ENCODE measurements around the gene C1QTNF12. TPM values are rescaled to one million over a fixed set of nuclear protein-coding genes. Genes with fewer than 3 reads are reported as not detected.

The C1QTNF12 gene
- total RNA-seq, 3 donors from 2014 or later, result 21.5 to 54.0 (median 36.5) TPM

DNA sequence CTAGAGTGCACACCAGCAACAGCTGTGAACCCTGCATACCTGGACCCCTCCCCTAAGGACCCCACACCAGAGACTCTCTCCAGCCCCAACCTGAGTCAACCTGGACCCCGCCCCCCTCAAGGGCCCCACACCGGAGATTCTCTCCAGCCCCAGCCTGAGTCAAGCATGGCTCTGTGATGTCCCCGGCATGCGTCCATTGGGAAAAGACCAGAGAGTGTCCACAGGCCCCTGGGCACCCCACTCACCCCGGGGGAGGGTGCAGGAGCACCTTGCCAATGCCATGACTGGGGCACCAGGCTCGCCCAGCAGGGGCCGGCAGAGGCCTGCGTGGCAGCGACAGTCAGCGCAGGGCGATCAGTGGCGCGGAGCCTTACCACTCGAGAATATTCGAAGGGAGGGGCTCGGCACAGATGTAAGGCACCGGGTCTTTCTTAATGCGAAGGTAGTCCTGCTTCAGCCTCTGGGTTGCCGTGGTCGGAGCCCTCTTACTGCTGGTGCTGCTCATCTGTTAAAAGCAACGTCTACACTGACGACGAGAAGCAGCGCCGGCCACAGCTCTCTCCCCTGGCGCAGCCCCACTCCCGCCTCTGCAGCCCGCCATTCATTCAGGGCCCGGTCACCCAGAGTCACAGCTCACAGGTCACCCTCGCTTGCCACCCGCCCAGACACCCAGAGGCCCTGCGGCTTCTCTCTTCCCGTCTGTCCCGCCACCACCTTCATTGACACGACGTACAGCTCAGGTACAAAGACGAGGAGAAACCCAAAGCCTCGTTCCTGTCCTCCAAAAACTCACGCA, 21.2 kb upstream of the C1QTNF12 start:
- TF ChIP-seq, protein P1, sequence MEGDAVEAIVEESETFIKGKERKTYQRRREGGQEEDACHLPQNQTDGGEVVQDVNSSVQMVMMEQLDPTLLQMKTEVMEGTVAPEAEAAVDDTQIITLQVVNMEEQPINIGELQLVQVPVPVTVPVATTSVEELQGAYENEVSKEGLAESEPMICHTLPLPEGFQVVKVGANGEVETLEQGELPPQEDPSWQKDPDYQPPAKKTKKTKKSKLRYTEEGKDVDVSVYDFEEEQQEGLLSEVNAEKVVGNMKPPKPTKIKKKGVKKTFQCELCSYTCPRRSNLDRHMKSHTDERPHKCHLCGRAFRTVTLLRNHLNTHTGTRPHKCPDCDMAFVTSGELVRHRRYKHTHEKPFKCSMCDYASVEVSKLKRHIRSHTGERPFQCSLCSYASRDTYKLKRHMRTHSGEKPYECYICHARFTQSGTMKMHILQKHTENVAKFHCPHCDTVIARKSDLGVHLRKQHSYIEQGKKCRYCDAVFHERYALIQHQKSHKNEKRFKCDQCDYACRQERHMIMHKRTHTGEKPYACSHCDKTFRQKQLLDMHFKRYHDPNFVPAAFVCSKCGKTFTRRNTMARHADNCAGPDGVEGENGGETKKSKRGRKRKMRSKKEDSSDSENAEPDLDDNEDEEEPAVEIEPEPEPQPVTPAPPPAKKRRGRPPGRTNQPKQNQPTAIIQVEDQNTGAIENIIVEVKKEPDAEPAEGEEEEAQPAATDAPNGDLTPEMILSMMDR (IDR thresholded peaks at IDR 0.05), result no peak
- peaks cover 23% of the 10 kb centered on the region for H3K4me1 ChIP-seq (ENCODE audit: low read depth)
- ATAC-seq (no peak), DNase-seq (no peak)
- no peak overlapping the region for H3K4me3 ChIP-seq
- intact Hi-C loops (cut with DNase I, micrococcal nuclease), result no loop called here
- H3K9me3 ChIP-seq, result no peaks in the 10 kb centered on the region
- no peaks in the 10 kb centered on the region for H3K36me3 ChIP-seq (ENCODE audit: low read depth)

DNA sequence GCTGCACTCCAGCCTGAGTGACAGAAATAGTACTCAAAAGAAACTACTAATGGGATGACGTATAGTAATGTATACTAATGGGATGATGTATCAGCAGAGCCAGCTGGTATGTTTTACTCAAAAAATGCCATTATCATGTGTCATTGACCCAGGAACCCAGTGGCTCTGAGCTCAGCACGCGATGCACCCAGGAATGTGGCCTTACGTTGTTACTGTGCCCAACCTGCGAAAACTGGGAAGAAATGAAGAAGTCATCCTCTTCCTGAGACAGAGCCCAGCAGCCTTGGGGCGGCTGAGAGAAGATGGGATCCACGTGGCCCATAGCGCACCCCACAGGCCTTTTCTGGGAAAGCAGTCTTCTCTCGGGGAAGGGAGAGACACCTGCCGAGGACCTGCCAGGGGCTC, 18.3 kb upstream of the C1QTNF12 start:
- no peaks in the 10 kb centered on the region for H3K36me3 ChIP-seq (ENCODE audit: low read depth)
- H3K9me3 ChIP-seq, result no peaks in the 10 kb centered on the region
- H3K4me3 ChIP-seq, result no peak overlapping the region
- intact Hi-C loops (cut with DNase I, micrococcal nuclease), result no loop called here
- ATAC-seq (peak; percentile 31), DNase-seq (no peak)
- TF ChIP-seq, protein P1 (IDR thresholded peaks at IDR 0.05), result no peak
- H3K4me1 ChIP-seq (ENCODE audit: low read depth), result no peaks in the 10 kb centered on the region

DNA sequence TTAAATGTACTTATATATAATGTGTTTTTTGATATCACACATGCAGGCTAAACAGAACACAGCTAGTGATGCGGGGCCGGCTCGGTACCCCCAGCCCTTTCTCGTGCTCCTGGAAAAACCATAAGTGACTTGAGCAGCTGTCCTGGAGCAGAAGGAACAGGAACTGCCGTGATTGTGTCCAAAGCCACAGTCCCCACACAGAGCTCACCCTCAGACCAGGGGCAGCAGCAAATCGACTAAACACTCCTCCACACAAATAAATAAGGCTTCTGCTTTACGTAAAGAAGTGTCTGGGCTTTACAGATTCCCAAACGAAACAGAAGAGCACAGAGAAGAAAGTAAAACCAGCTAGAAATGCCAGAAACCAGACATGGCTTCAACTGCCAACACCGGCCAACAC, 17.5 kb upstream of the C1QTNF12 start:
- H3K4me1 ChIP-seq (ENCODE audit: low read depth), result no peaks in the 10 kb centered on the region
- no peaks in the 10 kb centered on the region for H3K36me3 ChIP-seq (ENCODE audit: low read depth)
- no peak for DNase-seq
- intact Hi-C loops (cut with DNase I, micrococcal nuclease), result no loop called here
- no peak overlapping the region for H3K4me3 ChIP-seq
- no peaks in the 10 kb centered on the region for H3K9me3 ChIP-seq
- TF ChIP-seq, protein P1 (IDR thresholded peaks at IDR 0.05), result no peak
- ATAC-seq, result no peak

DNA sequence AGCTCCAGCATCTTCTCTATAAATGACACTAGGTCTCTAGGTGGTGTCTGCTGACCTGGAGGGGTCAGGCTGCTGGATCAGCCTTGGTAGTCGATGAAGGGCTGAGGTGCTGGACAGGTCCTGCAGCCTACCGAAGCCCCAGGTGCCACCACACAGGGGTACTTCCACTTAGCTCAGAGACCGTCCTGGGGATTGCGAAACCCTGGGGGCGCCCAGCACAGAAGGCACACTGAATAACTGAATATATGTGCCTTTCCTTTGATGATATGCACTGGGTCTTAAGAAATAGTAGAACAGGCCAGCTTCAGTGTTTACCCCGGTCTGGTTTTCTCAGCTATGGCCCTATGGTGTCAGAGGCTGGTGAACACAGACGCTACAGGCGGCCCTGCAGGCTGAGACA, 16.2 kb upstream of the C1QTNF12 start:
- H3K4me3 ChIP-seq, result no peak overlapping the region
- intact Hi-C loops (cut with DNase I, micrococcal nuclease), result no loop called here
- ATAC-seq, result no peak
- TF ChIP-seq, protein P1 (IDR thresholded peaks at IDR 0.05), result no peak
- H3K4me1 ChIP-seq (ENCODE audit: low read depth), result no peaks in the 10 kb centered on the region
- H3K9me3 ChIP-seq, result no peaks in the 10 kb centered on the region
- H3K36me3 ChIP-seq (ENCODE audit: low read depth), result no peaks in the 10 kb centered on the region
- DNase-seq, result no peak

DNA sequence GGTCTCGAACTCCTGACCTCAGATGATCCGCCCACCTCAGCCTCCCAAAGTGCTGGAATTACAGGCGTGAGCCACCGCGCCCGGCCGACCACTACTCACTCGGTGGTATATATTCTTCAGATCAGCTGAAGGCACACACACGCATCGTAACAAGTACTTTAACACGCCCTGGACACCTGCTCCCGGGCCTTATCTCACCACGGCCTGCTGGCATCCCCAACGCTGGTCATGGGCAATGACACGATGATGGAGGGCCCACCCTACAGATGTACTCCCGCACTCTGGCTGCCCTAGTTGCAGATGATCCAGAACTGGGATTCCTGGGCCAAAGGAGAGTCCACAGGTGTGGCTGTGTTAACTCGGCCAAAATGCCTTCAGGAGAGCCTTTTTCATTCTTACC, 15.5 kb upstream of the C1QTNF12 start:
- intact Hi-C loops (cut with DNase I, micrococcal nuclease), result no loop called here
- Histone ChIP-seq H3K9me3 (no peaks in the 10 kb centered on the region), H3K4me1 (ENCODE audit: low read depth) (no peaks in the 10 kb centered on the region), H3K4me3 (no peak overlapping the region), H3K36me3 (ENCODE audit: low read depth) (no peaks in the 10 kb centered on the region)
- ATAC-seq, result no peak
- no peak for DNase-seq
- TF ChIP-seq, protein P1 (IDR thresholded peaks at IDR 0.05), result no peak

All from mucosa of descending colon (tissue), 3 donors.